GM18502 (cell line): ENCODE measurements around the gene ATPAF2.
"Not testable (repeated sequence)": the region's sequence is repeated elsewhere in the genome, so short reads cannot be mapped to it uniquely, and the experiment has no call there.

Experiments used
- ATAC-seq: cut with Tn5 transposase; IDR thresholded peaks from one replicate; pipeline ENCODE4 v1.9.1; 2021; ENCODE audit warnings: mild to moderate bottlenecking; ENCODE audit not compliant: unreplicated experiment, poor library complexity

ATPAF2 gene

DNA sequence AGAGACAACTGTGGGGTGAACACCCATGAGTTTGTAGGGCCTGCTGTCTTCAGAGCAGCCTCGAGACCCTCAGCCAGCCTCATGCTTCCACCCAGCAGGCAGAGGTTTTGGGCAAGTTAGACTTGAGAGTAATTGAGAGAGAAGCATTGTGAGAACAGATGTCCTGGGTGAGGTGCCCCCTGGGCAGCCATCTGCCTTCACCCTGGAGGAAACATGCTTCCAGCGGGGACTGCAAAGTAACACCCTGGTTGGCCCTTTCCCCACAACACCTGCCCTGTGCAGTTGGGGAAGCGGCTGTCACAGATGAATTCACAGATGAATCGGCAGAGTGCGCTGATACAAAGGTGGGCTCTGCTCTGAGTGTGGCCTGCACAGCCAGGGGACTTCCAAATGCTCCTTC, 23.4 kb downstream of the ATPAF2 start:
- ATAC-seq = no peak

GRCh38 chr17:18014006-18014405, 25.0 kb downstream of the ATPAF2 start:
- no peak for ATAC-seq

DNA sequence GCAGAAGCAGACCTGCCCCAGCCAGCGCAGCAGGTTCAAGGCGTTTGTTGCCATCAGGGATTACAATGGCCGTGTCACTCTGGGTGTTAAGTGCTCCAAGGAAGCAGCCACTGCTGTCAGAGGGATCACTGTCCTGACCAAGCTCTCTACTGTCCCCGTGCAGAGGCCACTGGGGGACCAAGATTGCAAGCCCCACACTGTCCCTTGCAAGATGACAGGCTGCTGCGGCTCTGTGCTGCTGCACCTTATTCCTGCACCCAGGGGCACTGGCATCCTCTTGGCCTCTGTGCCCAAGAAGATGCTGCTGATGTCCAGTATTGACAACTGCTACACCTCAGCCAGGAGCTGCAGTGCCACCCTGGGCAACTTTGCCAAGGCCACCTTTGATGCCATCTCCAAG, 27.7 kb downstream of the ATPAF2 start:
- ATAC-seq = no peak

GRCh38 chr17:18009609-18010420, 29.2 kb downstream of the ATPAF2 start:
- ATAC-seq = no peak

DNA sequence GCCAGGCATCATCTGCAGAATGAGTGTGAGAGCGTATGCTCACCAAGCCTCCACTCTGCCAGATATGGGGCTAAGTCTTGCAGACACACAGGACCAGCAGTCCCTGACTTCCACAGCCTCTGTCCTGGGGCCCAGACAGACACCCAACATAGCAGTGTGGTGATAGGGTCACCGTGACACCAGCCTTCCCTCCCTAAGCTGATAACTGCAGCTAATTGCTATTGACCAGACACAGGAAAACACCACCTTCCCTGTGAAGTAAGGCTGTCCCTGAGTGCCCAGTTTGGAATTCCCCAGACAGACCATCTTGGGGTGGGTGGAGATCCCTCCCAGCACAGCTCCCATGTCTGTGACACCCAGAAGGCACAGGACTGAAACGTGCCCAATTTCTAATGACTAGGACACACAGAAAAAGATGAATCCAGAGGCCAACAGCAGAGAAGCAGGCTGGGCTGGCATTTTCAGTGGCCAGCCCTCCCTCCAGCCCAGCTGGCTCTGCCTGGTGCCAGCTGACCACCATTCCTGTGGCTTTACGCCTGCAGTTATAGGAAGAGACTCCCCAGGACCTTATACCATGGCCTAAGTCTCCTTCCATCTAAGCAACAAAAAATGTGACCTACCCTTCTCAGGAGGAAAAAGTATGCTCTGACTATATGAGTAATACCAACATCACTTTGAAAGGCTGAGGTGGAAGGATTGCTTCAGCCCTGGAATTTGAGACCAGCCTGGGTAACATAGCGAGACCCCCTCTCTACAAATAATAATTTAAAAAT, 30.3 kb downstream of the ATPAF2 start:
- ATAC-seq = no peak

DNA sequence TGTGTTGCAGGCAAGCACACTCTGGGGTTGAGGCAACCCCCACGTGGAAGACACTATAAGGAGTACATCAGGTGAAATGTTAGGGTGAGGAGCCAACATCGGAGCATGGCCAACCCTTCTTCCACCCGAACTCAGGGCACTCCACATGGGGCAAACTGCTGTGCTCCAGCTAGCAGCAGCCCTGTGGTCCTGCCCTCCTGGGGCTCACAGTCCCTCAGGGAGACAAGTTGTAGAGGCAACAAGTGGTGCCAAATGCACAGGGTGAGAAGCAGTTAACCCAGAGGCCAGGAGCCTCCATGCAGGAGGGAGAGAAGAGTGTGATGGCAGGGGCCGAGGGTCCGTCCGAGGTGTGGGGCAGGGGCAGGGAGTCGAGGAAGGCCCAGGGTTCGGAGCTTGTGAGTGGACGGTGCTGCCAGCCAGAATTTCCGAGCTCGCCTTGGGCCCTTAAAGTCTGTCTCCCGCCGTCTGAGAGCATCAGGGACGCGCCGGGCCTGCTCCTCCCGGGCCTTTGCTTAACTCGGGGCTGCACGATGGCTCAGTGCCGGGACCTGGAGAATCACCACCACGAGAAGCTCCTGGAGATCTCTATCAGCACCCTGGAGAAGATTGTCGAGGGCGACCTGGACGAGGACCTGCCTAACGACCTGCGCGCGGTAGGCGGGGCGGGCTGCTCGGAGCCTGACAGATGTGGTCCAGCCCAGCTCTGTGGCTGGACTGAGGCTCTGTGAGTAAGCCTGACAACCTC, 32.3 kb downstream of the ATPAF2 start:
- no peak for ATAC-seq

- ATAC-seq = no peak
These were observed 33.5 kb downstream of the ATPAF2 start for GRCh38 chr17:18005496-18005895.

DNA sequence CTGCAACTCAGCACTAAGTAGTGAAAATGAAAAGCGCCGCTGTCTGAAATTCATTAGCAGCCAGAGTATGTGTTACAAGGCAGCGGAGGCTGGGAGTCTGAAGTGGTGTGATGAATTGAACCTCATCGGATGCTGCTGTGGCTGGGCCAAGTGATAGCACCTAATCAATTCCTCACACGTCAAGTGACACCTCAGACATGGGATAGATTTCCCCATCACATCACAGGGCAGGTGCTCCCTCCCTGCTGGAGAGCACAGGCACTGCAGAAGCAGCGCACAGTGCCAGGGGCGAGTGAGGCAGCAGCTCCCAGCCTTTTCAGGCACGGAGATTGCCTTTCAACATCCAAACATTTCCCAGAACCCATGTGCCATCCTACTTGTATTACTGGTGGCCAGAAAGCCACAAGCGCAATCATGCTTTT, 34.1 kb downstream of the ATPAF2 start:
- no peak for ATAC-seq

GRCh38 chr17:18004345-18004744, 34.6 kb downstream of the ATPAF2 start:
- no peak for ATAC-seq

DNA sequence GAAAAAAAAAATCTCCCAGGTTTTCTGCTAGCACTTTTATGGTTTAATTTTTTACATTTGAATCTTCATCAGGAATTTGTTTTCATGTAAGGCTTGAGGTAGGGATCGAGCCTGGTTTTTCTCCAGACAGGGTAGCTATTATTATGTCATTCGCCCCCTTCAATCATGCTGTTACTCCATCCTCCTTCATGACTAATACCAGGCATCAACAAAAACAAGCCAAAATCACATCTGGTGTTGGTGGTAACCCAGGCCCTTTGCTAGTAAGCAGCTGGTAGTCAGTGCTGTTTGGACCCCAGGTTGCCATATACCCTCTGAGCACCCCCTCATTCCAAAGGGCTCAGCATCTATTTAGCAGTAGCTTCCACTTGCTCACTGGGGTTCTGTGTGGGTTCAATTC, 36.8 kb downstream of the ATPAF2 start:
- no peak for ATAC-seq

- ATAC-seq = no peak
These were observed 38.9 kb downstream of the ATPAF2 start for GRCh38 chr17:18000030-18000408.

- ATAC-seq = no peak
These were observed 39.5 kb downstream of the ATPAF2 start for GRCh38 chr17:17999364-18000029.

GRCh38 chr17:17998934-17999333, 40.0 kb downstream of the ATPAF2 start:
- ATAC-seq = no peak

DNA sequence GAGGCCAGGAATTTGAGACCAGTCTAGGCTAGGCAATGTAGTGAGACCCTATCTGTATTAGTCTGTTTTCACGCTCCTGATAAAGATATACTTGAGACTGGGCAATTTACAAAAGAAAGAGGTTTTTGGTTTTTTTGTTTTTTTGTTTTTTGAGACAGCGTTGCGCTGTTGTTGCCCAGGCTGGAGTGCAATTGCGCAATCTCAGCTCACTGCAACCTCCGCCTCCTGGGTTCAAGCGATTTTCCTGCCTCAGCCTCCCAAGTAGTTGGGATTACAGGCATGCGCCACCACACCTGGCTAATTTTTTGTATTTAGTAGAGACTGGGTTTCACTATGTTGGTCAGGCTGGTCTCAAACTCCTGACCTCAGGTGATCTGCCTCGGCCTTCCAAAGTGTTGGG, 43.1 kb downstream of the ATPAF2 start:
- not testable (repeated sequence) for ATAC-seq

- ATAC-seq = no peak
These were observed 44.5 kb downstream of the ATPAF2 start for GRCh38 chr17:17994271-17995069.

DNA sequence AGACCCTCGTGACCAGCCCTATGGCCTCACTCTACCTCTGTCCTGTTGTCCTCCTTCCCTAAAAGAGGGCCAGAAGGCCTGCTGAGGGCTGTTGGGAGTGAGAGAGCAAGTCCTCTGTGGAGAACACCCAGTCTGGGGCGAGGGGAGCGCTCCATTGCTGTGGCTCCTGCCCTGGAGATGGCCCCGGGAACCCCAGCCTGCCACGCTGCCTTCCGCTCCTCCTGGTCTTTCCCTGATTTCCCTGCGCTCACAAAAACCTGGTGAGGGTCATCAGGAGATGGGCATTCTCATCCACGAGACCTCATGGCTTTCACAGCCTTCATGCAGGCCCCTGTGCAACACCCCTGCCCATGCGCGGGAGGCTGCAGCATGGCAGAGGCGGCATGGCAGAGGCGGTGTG, 45.1 kb downstream of the ATPAF2 start:
- no peak for ATAC-seq

- ATAC-seq = no peak
These were observed 45.6 kb downstream of the ATPAF2 start for GRCh38 chr17:17993366-17993765.

DNA sequence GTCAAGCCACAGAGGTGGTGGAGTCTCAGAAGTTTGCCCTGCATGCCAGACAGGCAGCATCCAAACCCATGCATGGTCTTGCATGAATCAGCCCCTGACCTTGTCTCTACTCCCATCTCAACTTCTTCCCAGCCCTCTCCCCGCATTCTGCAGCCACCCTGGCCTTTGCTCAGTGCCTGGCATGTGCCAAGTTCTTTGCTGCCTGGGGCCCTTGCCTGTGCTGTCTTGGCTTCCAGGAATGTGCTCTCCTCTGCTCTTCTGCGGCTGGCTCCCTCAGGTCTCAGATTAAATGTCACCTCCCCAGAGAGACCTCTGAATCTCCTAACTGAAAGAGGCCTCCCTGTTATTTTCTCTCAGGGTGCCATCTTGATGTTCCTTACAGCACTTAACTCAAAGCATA, 48.7 kb downstream of the ATPAF2 start:
- no peak for ATAC-seq

GRCh38 chr17:17989618-17990017, 49.4 kb downstream of the ATPAF2 start:
- ATAC-seq = no peak

DNA sequence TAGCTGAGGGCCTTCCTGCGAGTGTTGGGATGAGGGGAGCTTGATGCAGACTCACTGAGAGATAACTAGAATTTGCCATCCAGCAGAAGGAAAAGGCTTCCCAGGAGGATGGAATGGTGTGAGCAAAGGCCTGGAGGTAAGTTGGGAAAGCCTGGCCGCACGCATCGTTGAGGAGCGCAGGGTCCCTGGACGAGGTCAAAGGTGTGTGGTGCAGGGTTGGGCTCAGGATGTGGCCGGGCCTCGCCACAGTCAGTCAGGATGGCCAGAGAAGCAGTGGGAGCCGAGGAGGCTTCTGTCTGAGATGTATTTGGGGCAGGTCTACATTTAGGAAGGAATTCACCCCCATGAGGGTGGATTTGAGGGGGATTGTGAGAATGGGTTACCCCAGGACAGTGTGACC, 49.9 kb downstream of the ATPAF2 start:
- ATAC-seq = no peak
